Type B pancreatic cell (in vitro differentiated cells): ENCODE results near the gene TASP1. TPM values are rescaled to one million over a fixed set of nuclear protein-coding genes. Genes with fewer than 3 reads are reported as not detected.

Experiments
- DNase-seq: peaks from one replicate; pipeline ENCODE4 v3.0.0; 2021; ENCODE audit warnings: mixed read lengths; ENCODE audit not compliant: unreplicated experiment; ENCODE audit errors: extremely low spot score
- H3K27ac Mint-ChIP-seq: 2 replicates; pipeline ENCODE4 v1.8.0; 2021; ENCODE audit warnings: mild to moderate bottlenecking, mixed read lengths
- H3K27me3 Mint-ChIP-seq: 2 replicates; pipeline ENCODE4 v1.8.0; 2021; ENCODE audit warnings: mixed read lengths
- H3K36me3 Mint-ChIP-seq: 2 replicates; pipeline ENCODE4 v1.8.0; 2021; ENCODE audit warnings: mixed read lengths
- H3K4me1 Mint-ChIP-seq: one replicate; pipeline ENCODE4 v1.8.0; 2021; ENCODE audit warnings: mixed read lengths; ENCODE audit not compliant: unreplicated experiment
- H3K4me3 Mint-ChIP-seq: 2 replicates; pipeline ENCODE4 v1.8.0; 2021; ENCODE audit warnings: mild to moderate bottlenecking, mixed read lengths
- H3K9me3 Mint-ChIP-seq: 2 replicates; pipeline ENCODE4 v1.8.0; 2021; ENCODE audit warnings: mixed read lengths
- total RNA-seq: library from RNA; stranded (reverse); gene quantifications from 2 replicates; pipeline ENCODE4 v1.2.1, GENCODE V29; 2021; ENCODE audit warnings: low replicate concordance
- TF ChIP-seq, protein P1 (sequence below): fragments of 200-600 bp; sonication (generic); conservative IDR thresholded peaks from 2 replicates; pipeline ENCODE4 v1.5.0; 2021; ENCODE audit warnings: antibody characterized with exemption, mild to moderate bottlenecking

Gene TASP1
- total RNA-seq, 1 donor from 2014 or later, result 16.7 TPM

- peaks cover 3% of the 10 kb centered on the region for H3K27me3 Mint-ChIP-seq
- TF ChIP-seq, protein P1, sequence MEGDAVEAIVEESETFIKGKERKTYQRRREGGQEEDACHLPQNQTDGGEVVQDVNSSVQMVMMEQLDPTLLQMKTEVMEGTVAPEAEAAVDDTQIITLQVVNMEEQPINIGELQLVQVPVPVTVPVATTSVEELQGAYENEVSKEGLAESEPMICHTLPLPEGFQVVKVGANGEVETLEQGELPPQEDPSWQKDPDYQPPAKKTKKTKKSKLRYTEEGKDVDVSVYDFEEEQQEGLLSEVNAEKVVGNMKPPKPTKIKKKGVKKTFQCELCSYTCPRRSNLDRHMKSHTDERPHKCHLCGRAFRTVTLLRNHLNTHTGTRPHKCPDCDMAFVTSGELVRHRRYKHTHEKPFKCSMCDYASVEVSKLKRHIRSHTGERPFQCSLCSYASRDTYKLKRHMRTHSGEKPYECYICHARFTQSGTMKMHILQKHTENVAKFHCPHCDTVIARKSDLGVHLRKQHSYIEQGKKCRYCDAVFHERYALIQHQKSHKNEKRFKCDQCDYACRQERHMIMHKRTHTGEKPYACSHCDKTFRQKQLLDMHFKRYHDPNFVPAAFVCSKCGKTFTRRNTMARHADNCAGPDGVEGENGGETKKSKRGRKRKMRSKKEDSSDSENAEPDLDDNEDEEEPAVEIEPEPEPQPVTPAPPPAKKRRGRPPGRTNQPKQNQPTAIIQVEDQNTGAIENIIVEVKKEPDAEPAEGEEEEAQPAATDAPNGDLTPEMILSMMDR, result no peak
- DNase-seq, result no peak
- H3K9me3 Mint-ChIP-seq, result no peaks in the 10 kb centered on the region
- no peak overlapping the region for H3K4me3 Mint-ChIP-seq
- H3K4me1 Mint-ChIP-seq, result no peaks in the 10 kb centered on the region
- H3K27ac Mint-ChIP-seq, result no peak overlapping the region
- H3K36me3 Mint-ChIP-seq, result peaks cover 3% of the 10 kb centered on the region
These were observed 294.1 kb downstream of the TASP1 start for GRCh38 chr20:13344671-13345070.

DNA sequence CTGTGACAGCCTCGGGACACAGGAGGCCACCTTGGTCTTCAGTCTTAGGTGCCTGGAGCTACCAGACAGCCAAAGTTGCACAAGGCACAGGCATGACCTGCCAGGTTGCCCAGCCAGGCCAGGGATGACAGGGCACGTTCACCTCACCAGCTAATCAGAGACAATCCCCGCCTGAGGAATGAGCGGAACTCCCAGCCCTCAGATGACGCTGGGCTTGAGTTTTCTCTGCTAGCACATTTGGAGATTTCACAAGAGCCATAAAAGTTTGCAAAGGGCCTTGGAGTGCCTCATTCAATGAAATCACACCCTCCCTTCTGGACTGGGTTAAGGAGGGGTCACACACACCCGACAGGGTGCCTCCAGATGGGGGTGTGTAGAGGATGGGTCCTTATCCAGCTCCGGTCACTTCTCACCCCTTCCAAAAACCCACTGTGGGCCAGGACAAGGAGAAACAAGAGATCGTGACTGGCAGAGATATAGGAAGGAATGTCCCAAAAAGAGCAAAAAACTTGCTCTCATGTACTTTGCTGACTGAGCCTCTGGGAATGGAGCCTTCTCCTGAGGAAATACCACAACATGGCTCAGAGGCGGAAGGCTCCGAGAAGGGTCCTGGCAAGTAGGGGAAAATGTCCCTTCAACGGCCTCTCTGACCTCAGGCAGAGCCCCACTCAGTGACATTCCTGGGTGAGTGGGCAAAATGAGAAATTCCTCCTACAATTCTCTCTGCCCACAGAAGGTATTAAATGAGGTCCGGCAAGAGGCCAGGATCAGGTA is 296.1 kb downstream of the TASP1 start:
- peaks cover 3% of the 10 kb centered on the region for H3K27me3 Mint-ChIP-seq
- H3K9me3 Mint-ChIP-seq, result no peaks in the 10 kb centered on the region
- DNase-seq, result no peak
- H3K36me3 Mint-ChIP-seq, result peaks cover 3% of the 10 kb centered on the region
- H3K27ac Mint-ChIP-seq, result no peak overlapping the region
- H3K4me1 Mint-ChIP-seq, result peaks cover 9% of the 10 kb centered on the region
- TF ChIP-seq, protein P1, result no peak
- no peak overlapping the region for H3K4me3 Mint-ChIP-seq

DNA sequence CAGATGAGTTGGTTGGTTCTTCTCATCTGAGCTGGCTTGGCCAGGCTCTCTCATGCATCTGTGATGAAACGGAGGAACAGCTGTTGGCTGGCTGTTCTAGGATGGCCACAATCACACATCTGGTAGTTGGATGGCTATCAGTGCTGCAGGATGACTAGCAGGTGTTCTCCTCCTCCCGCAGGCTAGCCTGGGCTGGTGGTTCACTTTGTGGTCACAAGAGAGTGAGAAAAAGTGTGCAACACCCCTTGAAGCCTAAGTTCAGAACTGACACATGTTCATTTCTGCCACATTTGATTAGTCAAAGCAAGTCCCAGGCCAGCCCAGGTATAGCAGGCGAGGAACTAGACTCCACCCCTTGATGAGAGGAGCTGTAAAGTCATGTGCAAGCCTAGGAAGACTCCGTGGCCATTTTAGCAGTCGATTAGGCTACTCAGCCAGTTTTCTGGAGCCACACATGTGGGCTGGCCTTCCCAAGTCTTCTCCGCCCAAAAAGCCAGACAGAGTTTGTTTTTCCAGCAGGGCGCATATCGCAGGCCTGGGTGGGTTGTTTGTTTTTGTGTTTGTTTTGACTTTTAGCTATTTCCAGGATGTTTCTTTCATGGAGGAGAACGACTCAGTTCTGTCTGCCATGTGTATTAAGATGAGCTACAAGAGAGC is 296.9 kb downstream of the TASP1 start:
- H3K4me3 Mint-ChIP-seq, result no peak overlapping the region
- H3K9me3 Mint-ChIP-seq, result no peaks in the 10 kb centered on the region
- H3K27ac Mint-ChIP-seq, result no peak overlapping the region
- peaks cover 9% of the 10 kb centered on the region for H3K4me1 Mint-ChIP-seq
- peaks cover 3% of the 10 kb centered on the region for H3K27me3 Mint-ChIP-seq
- TF ChIP-seq, protein P1, result no peak
- DNase-seq, result no peak
- peaks cover 3% of the 10 kb centered on the region for H3K36me3 Mint-ChIP-seq

- DNase-seq, result no peak
- H3K27ac Mint-ChIP-seq, result no peak overlapping the region
- peaks cover 3% of the 10 kb centered on the region for H3K36me3 Mint-ChIP-seq
- no peak overlapping the region for H3K4me3 Mint-ChIP-seq
- TF ChIP-seq, protein P1, result no peak
- H3K27me3 Mint-ChIP-seq, result peaks cover 3% of the 10 kb centered on the region
- H3K9me3 Mint-ChIP-seq, result no peaks in the 10 kb centered on the region
- H3K4me1 Mint-ChIP-seq, result peaks cover 9% of the 10 kb centered on the region
These were observed 298.6 kb downstream of the TASP1 start for GRCh38 chr20:13340088-13340487.

Other genes with a start within 250 kb of the TASP1 start
- 12.6 and 17.7 TPM in 2 replicates for gene ESF1, start 146.0 kb upstream of the TASP1 start, total RNA-seq
- gene NDUFAF5, start 146.1 kb upstream of the TASP1 start, total RNA-seq, result 24.6 and 26.1 TPM in 2 replicates